TTC549 (cell line): ENCODE results near the gene ZSWIM1.

Experiments
- FAIRE-seq: peaks from 2 replicates; lab custom pipeline; 2012; peaks lifted over from hg19 to GRCh38; lab: Jason Lieb, UNC

The ZSWIM1 gene

GRCh38 chr20:45933266-45934045 lies 52.4 kb downstream of the ZSWIM1 start:
- FAIRE-seq = no peak

- FAIRE-seq = no peak
Observed at GRCh38 chr20:45934046-45934585, 53.1 kb downstream of the ZSWIM1 start.
